ENCODE measurements around the gene LYST. TPM values are rescaled to one million over a fixed set of nuclear protein-coding genes. Genes with fewer than 3 reads are reported as not detected.

The LYST gene
- total and polyA plus RNA-seq, 2 of the 4 experiments (the other 2 are of a cell fraction) = 2.2 to 7.2 TPM

DNA sequence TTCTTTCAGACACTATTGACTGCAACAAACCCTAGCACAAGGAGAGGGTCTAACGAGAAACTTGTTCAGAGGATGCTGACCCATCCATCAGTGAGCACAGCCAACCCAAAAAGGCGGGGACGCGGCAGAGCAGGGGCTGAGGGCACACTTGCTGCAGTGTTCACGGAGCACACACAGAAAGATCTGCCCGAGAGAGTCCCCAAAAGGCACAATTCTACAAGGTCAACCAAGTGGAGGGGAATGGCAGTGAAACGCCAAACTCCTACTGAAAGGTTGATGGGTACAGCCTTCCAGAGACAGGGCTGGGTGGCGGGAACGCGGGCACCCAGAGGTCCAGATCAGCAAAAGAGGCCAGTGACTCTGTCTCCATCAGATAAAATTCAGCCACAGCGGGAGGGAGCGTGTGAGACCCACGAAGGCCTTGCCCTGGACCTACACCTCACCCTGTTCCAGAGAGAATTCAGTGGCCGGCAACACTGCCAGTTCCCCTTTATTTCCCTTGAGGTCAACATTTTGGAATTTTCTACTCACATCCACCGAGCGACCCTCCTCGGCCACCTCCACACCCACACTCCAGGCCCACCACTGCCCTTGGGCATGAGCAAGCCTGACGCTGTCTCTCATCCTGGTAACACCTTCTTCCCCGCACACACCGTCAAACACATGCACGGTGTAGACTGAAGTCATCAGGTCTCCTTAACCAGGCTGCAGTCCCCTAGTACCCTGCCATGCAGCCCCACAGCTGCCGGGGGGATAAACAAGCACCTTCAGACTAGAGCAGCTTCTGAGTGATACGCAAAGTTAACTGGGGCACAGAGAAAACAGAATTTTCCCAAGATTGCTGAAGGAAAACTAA lies 222.6 kb downstream of the LYST start:
- Histone ChIP-seq H3K4ac (ENCODE audit: low read depth, low read length) (no peak overlapping the region), H4K91ac (ENCODE audit: insufficient read depth, low read depth, low read length) (no peak overlapping the region), H2AFZ (replicated peaks; ENCODE audit: low read length, poor library complexity) (peak overlapping the region; percentile 32), H4K5ac (ENCODE audit: low read depth, low read length) (no peak overlapping the region), H3K9me3 (ENCODE audit: control insufficient read depth, insufficient read depth, low read length) (no peaks in the 10 kb centered on the region), H2BK5ac (ENCODE audit: low read depth, low read length, poor library complexity, severe bottlenecking) (no peak overlapping the region), H4K20me1 (ENCODE audit: insufficient read depth, low read length) (0 out of 2 replicates have a peak, but pooled peaks cover 3% of the 10 kb centered on the region), H3K27ac (ENCODE audit: insufficient read depth, low read length) (no peak overlapping the region), H2BK15ac (ENCODE audit: low read depth, low read length) (no peak overlapping the region), H2AK5ac (ENCODE audit: low read depth, low read length) (no peak overlapping the region), H3K4me1 (ENCODE audit: control insufficient read depth, insufficient read depth, low read length) (no peaks in the 10 kb centered on the region), H3K27me3 (ENCODE audit: control insufficient read depth, insufficient read depth, low read length) (peaks cover 23% of the 10 kb centered on the region), H2BK20ac (ENCODE audit: low read depth, low read length) (no peak overlapping the region), H3K9me1 (ENCODE audit: insufficient read depth, low read length) (peaks cover 3% of the 10 kb centered on the region; the same call in 1 of the 2 replicates), H3K14ac (replicated peaks; ENCODE audit: low read depth, low read length) (no peak overlapping the region), H3K79me1 (ENCODE audit: low read depth in 1 of 2, low read length in 2 of 2) (no peaks in the 10 kb centered on the region), H3K23ac (ENCODE audit: low read depth, low read length) (no peak overlapping the region), H3K56ac (ENCODE audit: extremely low read depth, insufficient read depth, low read length) (no peak overlapping the region), H2AK9ac (replicated peaks; ENCODE audit: low read depth, low read length, poor library complexity) (no peak overlapping the region), H3K18ac (ENCODE audit: low read depth, low read length) (no peak overlapping the region), H2BK120ac (ENCODE audit: low read depth, low read length) (no peak overlapping the region), H3K36me3 (ENCODE audit: control insufficient read depth, insufficient read depth, low read length) (no peaks in the 10 kb centered on the region), H4K8ac (ENCODE audit: low read depth in 2 of 2, low read length in 2 of 2) (no peak overlapping the region), H3K4me3 (ENCODE audit: insufficient read depth, low read depth, low read length) (no peak overlapping the region), H3K4me2 (ENCODE audit: low read depth, low read length) (no peak overlapping the region), H3K9ac (ENCODE audit: low read depth, low read length) (no peak overlapping the region)
- DNase-seq (no peak), ATAC-seq (ENCODE audit: low read depth) (no peak)
- in situ Hi-C loops (cut with MboI; ENCODE audit: low sequenced_read_pairs) = no loop called here
- ChIA-PET POLR2A (ENCODE audit: unreplicated experiment) (no interaction called here), CTCF (no interaction called here)
- no TSS peak for BruUV-seq (replicated peaks)
- intact Hi-C loops (cut with micrococcal nuclease) = no loop called here
- 88% methylated on average over 10 of the region's 23 CpGs; no CpG with 5 or more reads in 1 of the 2 experiments for WGBS, 2 experiments (ENCODE audit: extremely low coverage in 2 of 2, insufficient read length in 1 of 2)
- dilution Hi-C loops (cut with HindIII; ENCODE audit: low sequenced_read_pairs, unreplicated experiment) = no loop called here
- TF ChIP-seq, protein P1, sequence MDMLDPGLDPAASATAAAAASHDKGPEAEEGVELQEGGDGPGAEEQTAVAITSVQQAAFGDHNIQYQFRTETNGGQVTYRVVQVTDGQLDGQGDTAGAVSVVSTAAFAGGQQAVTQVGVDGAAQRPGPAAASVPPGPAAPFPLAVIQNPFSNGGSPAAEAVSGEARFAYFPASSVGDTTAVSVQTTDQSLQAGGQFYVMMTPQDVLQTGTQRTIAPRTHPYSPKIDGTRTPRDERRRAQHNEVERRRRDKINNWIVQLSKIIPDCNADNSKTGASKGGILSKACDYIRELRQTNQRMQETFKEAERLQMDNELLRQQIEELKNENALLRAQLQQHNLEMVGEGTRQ (IDR thresholded peaks at IDR 0.05; ENCODE audit: low read depth, low read length) = no peak
- TF ChIP-seq BHLHE40 (IDR thresholded peaks at IDR 0.05; ENCODE audit: low read depth, low read length) = no peak
- TF ChIP-seq, protein P2, sequence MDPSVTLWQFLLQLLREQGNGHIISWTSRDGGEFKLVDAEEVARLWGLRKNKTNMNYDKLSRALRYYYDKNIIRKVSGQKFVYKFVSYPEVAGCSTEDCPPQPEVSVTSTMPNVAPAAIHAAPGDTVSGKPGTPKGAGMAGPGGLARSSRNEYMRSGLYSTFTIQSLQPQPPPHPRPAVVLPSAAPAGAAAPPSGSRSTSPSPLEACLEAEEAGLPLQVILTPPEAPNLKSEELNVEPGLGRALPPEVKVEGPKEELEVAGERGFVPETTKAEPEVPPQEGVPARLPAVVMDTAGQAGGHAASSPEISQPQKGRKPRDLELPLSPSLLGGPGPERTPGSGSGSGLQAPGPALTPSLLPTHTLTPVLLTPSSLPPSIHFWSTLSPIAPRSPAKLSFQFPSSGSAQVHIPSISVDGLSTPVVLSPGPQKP (IDR thresholded peaks at IDR 0.05; ENCODE audit: borderline replicate concordance, low read depth, low read length) = no peak
- TF ChIP-seq CEBPB (IDR thresholded peaks at IDR 0.05; ENCODE audit: low read depth, low read length) = no peak
- TF ChIP-seq FOS (IDR thresholded peaks at IDR 0.05; ENCODE audit: low read depth, low read length) = no peak
- no peak for TF ChIP-seq RCOR1 (IDR thresholded peaks at IDR 0.05; ENCODE audit: insufficient replicate concordance, low read length)
- TF ChIP-seq, protein P3, sequence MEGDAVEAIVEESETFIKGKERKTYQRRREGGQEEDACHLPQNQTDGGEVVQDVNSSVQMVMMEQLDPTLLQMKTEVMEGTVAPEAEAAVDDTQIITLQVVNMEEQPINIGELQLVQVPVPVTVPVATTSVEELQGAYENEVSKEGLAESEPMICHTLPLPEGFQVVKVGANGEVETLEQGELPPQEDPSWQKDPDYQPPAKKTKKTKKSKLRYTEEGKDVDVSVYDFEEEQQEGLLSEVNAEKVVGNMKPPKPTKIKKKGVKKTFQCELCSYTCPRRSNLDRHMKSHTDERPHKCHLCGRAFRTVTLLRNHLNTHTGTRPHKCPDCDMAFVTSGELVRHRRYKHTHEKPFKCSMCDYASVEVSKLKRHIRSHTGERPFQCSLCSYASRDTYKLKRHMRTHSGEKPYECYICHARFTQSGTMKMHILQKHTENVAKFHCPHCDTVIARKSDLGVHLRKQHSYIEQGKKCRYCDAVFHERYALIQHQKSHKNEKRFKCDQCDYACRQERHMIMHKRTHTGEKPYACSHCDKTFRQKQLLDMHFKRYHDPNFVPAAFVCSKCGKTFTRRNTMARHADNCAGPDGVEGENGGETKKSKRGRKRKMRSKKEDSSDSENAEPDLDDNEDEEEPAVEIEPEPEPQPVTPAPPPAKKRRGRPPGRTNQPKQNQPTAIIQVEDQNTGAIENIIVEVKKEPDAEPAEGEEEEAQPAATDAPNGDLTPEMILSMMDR (conservative IDR thresholded peaks at IDR 0.05; ENCODE audit: low read depth, low read length) = no peak
- TF ChIP-seq CHD1 (IDR thresholded peaks at IDR 0.05; ENCODE audit: low read depth, low read length) = no peak
- TF ChIP-seq MXI1 (IDR thresholded peaks at IDR 0.05; ENCODE audit: borderline replicate concordance, low read depth, low read length) = no peak
- TF ChIP-seq NFE2L2 (IDR thresholded peaks at IDR 0.05; ENCODE audit: low read depth, low read length) = no peak
- TF ChIP-seq MAFK (IDR thresholded peaks at IDR 0.05; ENCODE audit: low read depth, low read length) = no peak
- TF ChIP-seq RFX5 (IDR thresholded peaks at IDR 0.05; ENCODE audit: low read depth, low read length) = no peak
- no peak for TF ChIP-seq SMC3 (IDR thresholded peaks at IDR 0.05; ENCODE audit: low read depth, low read length)
- TF ChIP-seq MAZ (IDR thresholded peaks at IDR 0.05; ENCODE audit: borderline replicate concordance, low read depth, low read length) = no peak
- TF ChIP-seq RAD21 (IDR thresholded peaks at IDR 0.05; ENCODE audit: low read length) = no peak

All from IMR-90 (cell line).